GM23338 (cell line): ENCODE measurements around the gene PLEK.

Experiments used
- CREB1 ChIP-seq: fragments of 250-450 bp; sonication (Bioruptor Pico); IDR thresholded peaks from 2 replicates; pipeline ENCODE4 v1.5.0; 2020; ENCODE audit warnings: low read depth, mild to moderate bottlenecking, moderate library complexity
- CTCF ChIP-seq, 2 experiments: fragments of 200-600 bp in 1 of 2; sonication (generic) in 1 of 2; conservative IDR thresholded peaks; 2 replicates each; pipeline versions ENCODE4 v1.5.1 to v1.6.1; 2016 to 2017; ENCODE audit warnings: antibody characterized with exemption in 2 of 2, low read depth in 2 of 2, mild to moderate bottlenecking in 2 of 2, moderate library complexity in 1 of 2
- EZH2 ChIP-seq: fragments of 200-600 bp; sonication (generic); IDR thresholded peaks from one replicate; pipeline ENCODE4 v1.8.0; 2017; ENCODE audit warnings: antibody characterized with exemption, mild to moderate bottlenecking, low read depth; ENCODE audit not compliant: unreplicated experiment
- JUNB ChIP-seq: IDR thresholded peaks from one replicate; pipeline ENCODE4 v1.6.1; 2016; ENCODE audit warnings: antibody characterized with exemption; ENCODE audit not compliant: unreplicated experiment
- POLR2AphosphoS5 ChIP-seq: IDR thresholded peaks from 2 replicates; pipeline ENCODE4 v1.6.1; 2016; ENCODE audit warnings: antibody characterized with exemption, low read depth
- REST ChIP-seq: IDR thresholded peaks from one replicate; pipeline ENCODE4 v1.6.1; 2018; ENCODE audit warnings: antibody characterized with exemption; ENCODE audit not compliant: unreplicated experiment
- ZNF114 ChIP-seq: fragments of 250-450 bp; sonication (Bioruptor Pico); IDR thresholded peaks from 2 replicates; pipeline ENCODE4 v1.5.0; 2020; ENCODE audit warnings: mild to moderate bottlenecking, moderate library complexity

- TF ChIP-seq CTCF (conservative IDR thresholded peaks at IDR 0.05; ENCODE audit: low read depth in 2 of 2) (no peak), REST (no peak), ZNF114 (CRISPR knock-in tag) (no peak), POLR2AphosphoS5 (no peak), JUNB (no peak), CREB1 (CRISPR knock-in tag) (no peak), EZH2 (no peak)
Observed at GRCh38 chr2:68403199-68403644, 38.1 kb downstream of the PLEK start.
